GM13976 (cell line): ENCODE results near the gene KRT222.

Experiments used
- DNase-seq: peaks from one replicate; pipeline ENCODE4 v3.0.0; 2012; ENCODE audit warnings: low spot score
- CTCF ChIP-seq: IDR thresholded peaks from 2 replicates; pipeline ENCODE4 v1.5.1; 2012; ENCODE audit warnings: borderline replicate concordance, mild to moderate bottlenecking; ENCODE audit not compliant: insufficient read depth; ENCODE audit errors: extremely low read depth, missing control alignments, control extremely low read depth
- in situ Hi-C: fragments of 300-500 bp; cut with MboI; formaldehyde crosslinking; loops from one replicate; pipeline ENCODE4 v1.12.0; 2022; ENCODE audit warnings: low sequenced_read_pairs, mixed read lengths, inconsistent platforms; ENCODE audit not compliant: unreplicated experiment

Gene KRT222

DNA sequence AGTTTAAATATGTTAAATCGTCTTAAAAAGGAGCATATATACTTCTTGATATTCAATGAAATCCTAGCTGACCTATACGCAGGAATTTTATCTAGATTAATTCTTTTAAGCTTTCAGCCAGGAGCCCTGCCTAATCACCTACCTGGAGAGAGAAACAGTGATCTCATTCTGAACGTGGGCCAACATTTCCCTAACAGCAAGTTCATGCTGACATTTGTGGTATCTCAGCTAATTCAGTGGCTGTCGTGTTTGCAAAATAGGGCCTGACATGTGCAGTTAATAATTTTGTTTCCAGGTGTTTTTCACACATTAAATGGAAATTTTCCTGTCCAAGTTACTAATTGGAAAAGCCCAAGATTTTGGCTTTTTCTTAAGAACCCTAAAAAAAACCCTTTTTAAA is 21.2 kb upstream of the KRT222 start:
- TF ChIP-seq CTCF, result no peak
- DNase-seq, result no peak
- in situ Hi-C loops, result no loop called here

DNA sequence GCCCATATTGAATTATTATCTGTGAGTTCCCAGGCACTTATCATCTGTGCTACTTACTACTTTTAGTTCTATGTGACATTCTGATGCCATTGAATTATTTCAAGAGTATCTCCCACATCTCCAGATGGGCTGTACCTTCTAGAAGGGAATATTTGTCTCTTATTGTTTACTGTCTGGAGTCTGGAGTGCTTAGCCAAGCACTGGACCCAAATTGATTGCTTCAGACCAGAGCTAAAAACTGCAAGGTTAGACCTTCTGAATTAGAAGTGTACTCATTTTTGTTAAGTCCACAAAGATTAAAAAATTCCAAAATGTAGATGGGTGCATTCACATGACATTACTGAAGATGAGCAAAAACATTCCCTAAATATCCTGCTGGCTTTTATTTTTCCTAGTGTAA is 16.0 kb upstream of the KRT222 start:
- no peak for DNase-seq
- no peak for TF ChIP-seq CTCF
- in situ Hi-C loops, result no loop called here

- DNase-seq, result no peak
- in situ Hi-C loops, result no loop called here
- TF ChIP-seq CTCF, result no peak
Measured at GRCh38 chr17:40679523-40679907, 14.5 kb upstream of the KRT222 start.

- no peak for TF ChIP-seq CTCF
- no peak for DNase-seq
- in situ Hi-C loops, result no loop called here
Measured at GRCh38 chr17:40678902-40679522, 14.0 kb upstream of the KRT222 start.

DNA sequence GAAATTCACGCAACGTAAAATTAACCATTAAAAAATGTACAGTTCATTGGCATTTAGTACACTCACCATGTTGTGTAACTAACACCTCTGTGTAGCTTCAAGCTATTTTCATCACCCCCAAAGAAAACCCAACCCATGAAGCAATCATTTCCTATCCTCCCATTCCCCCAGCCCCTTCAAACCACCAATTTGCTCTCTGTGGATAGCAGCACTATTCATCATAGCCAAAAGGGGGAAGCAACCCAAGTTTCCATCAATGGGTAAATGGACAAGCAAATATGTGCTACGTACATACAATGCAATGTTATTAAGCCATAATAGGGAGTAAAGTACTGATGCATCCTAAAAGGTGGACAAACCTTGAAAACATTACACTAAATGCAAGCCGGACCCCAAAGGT is 10.9 kb upstream of the KRT222 start:
- no peak for TF ChIP-seq CTCF
- in situ Hi-C loops, result no loop called here
- no peak for DNase-seq

DNA sequence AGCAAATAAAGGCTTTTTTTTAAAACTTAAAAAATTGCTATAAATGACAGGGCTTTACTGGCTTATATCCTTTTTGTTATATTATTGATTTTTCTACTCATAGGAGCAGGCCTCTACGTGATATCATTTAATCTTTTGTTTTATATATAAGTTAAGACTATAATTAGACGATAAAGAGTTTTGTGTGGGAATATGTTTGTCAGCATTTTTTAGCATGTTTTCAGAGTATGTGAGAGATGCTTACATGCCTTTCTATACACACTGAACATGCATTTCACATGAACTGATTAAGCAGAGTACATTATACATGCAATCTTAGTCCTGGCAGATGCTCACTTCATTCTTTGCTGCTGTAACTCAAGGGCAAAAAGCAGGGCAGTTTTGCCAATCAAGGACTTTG is 7.7 kb upstream of the KRT222 start:
- TF ChIP-seq CTCF, result no peak
- in situ Hi-C loops, result no loop called here
- no peak for DNase-seq

- in situ Hi-C loops, result no loop called here
- no peak for TF ChIP-seq CTCF
- no peak for DNase-seq
Measured at GRCh38 chr17:40671282-40671681, 6.3 kb upstream of the KRT222 start.
